H1 (cell line): ENCODE measurements around the gene TMCC1. TPM values are rescaled to one million over a fixed set of nuclear protein-coding genes. Genes with fewer than 3 reads are reported as not detected.
A peak's percentile ranks its signal among the peaks of the same experiment; 100 is the strongest.

Source experiments
- CTCF ChIA-PET: fragments of 300-600 bp; sonication (Branson Sonifier 250); formaldehyde crosslinking; loops from one replicate; lab custom pipeline; 2021; ENCODE audit not compliant: partially characterized antibody; lab: Charles Lee
- POLR2A ChIA-PET: fragments of 300-600 bp; sonication (Branson Sonifier 250); formaldehyde crosslinking; loops from one replicate; lab custom pipeline; 2021; ENCODE audit warnings: inconsistent platforms; ENCODE audit not compliant: partially characterized antibody; lab: Charles Lee
- DNase-seq, 2 experiments: peaks; one replicate each; pipeline versions ENCODE4 v3.0.0 to v3.0.0-alpha.2; 2010 to 2022; ENCODE audit warnings: low spot score in 2 of 2, low read depth in 1 of 2, mixed read lengths in 1 of 2
- FAIRE-seq: peaks from 2 replicates; lab custom pipeline; 2011; peaks lifted over from hg19 to GRCh38; lab: Jason Lieb, UNC
- H2AFZ ChIP-seq: 2 replicates; pipeline ENCODE4 v1.8.1; 2012; ENCODE audit warnings: low read length, inconsistent platforms
- H2AK5ac ChIP-seq: 2 replicates; pipeline ENCODE4 v1.6.1; 2013; ENCODE audit warnings: low read depth, low read length
- H2BK120ac ChIP-seq: replicated peaks from 2 replicates; pipeline ENCODE3; 2013; ENCODE audit warnings: low read depth, low read length, inconsistent platforms
- H2BK12ac ChIP-seq: 2 replicates; pipeline ENCODE4 v1.6.1; 2013; ENCODE audit warnings: low read depth, low read length
- H2BK15ac ChIP-seq: 2 replicates; pipeline ENCODE4 v1.6.1; 2013; ENCODE audit warnings: low read length
- H2BK20ac ChIP-seq: 2 replicates; pipeline ENCODE4 v1.6.1; 2013; ENCODE audit warnings: low read length
- H2BK5ac ChIP-seq: 2 replicates; pipeline ENCODE4 v1.6.1; 2013; ENCODE audit warnings: low read depth, low read length
- H3K14ac ChIP-seq: 2 replicates; pipeline ENCODE4 v1.6.1; 2013; ENCODE audit warnings: inconsistent platforms; ENCODE audit not compliant: insufficient read length
- H3K18ac ChIP-seq: 2 replicates; pipeline ENCODE4 v1.6.1; 2013; ENCODE audit warnings: low read length; ENCODE audit errors: extremely low read depth
- H3K23ac ChIP-seq: 2 replicates; pipeline ENCODE4 v1.6.1; 2013; ENCODE audit warnings: inconsistent platforms; ENCODE audit not compliant: insufficient read length
- H3K23me2 ChIP-seq: 2 replicates; pipeline ENCODE4 v1.6.1; 2013; ENCODE audit warnings: low read depth, low read length
- H3K27ac ChIP-seq: 2 replicates; pipeline ENCODE4 v1.6.1; 2011; ENCODE audit warnings: low read depth, low read length, inconsistent platforms
- H3K27me3 ChIP-seq, 4 experiments: replicated peaks in 1 of 4; 1 replicate in 1 of 4; 2 replicates in 3 of 4; pipeline versions ENCODE4 v1.6.1 to v1.8.1; 2011 to 2013; ENCODE audit warnings: low read length in 3 of 4, mild to moderate bottlenecking in 3 of 4, inconsistent platforms in 2 of 4, mixed read lengths in 2 of 4, moderate library complexity in 1 of 4; ENCODE audit not compliant: control insufficient read depth in 3 of 4, insufficient read depth in 3 of 4; ENCODE audit errors: extremely low read depth in 1 of 4
- H3K36me3 ChIP-seq, 4 experiments: 2 replicates each; pipeline versions ENCODE4 v1.6.1 to v1.8.1; 2011 to 2013; ENCODE audit warnings: mild to moderate bottlenecking in 4 of 4, low read length in 3 of 4, moderate library complexity in 2 of 4, control low read depth in 1 of 4, inconsistent platforms in 1 of 4; ENCODE audit not compliant: insufficient read depth in 4 of 4, control insufficient read depth in 2 of 4
- H3K4ac ChIP-seq: replicated peaks from 2 replicates; pipeline ENCODE3; 2013; ENCODE audit warnings: low read length, low read depth, mixed read lengths, inconsistent platforms; ENCODE audit not compliant: insufficient read length
- H3K4me1 ChIP-seq, 4 experiments: replicated peaks in 1 of 4; 1 replicate in 1 of 4; 2 replicates in 3 of 4; pipeline versions ENCODE4 v1.6.1 to v1.8.1; 2011 to 2013; ENCODE audit warnings: low read length in 3 of 4, inconsistent platforms in 2 of 4, mixed read lengths in 1 of 4; ENCODE audit not compliant: insufficient read depth in 4 of 4, control insufficient read depth in 3 of 4
- H3K4me2 ChIP-seq, 2 experiments: 2 replicates each; pipeline versions ENCODE4 v1.6.1 to v1.8.1; 2011 to 2013; ENCODE audit warnings: low read depth in 2 of 2, low read length in 2 of 2, control low read depth in 1 of 2, inconsistent platforms in 1 of 2, mild to moderate bottlenecking in 1 of 2; ENCODE audit not compliant: insufficient read depth in 1 of 2
- H3K4me3 ChIP-seq, 4 experiments: fragments of 200-600, 300-600 bp in 1 of 4; sonication (generic), shearing (Covaris generic), sonication (Bioruptor Twin) in 1 of 4; 2 replicates each; pipeline versions ENCODE4 v1.5.1 to v1.8.1; 2011 to 2016; ENCODE audit warnings: low read length in 4 of 4, low read depth in 3 of 4, control low read depth in 2 of 4, inconsistent platforms in 2 of 4, mild to moderate bottlenecking in 2 of 4, mixed read lengths in 1 of 4, moderate library complexity in 1 of 4; ENCODE audit not compliant: insufficient read depth in 2 of 4; ENCODE audit errors: extremely low read depth in 1 of 4
- H3K56ac ChIP-seq: replicated peaks from 2 replicates; pipeline ENCODE3; 2013; ENCODE audit warnings: low read depth, mild to moderate bottlenecking, mixed read lengths, low read length, inconsistent platforms; ENCODE audit not compliant: insufficient read length
- H3K79me1 ChIP-seq: 2 replicates; pipeline ENCODE4 v1.6.1; 2013; ENCODE audit warnings: low read depth, low read length, control low read depth
- H3K79me2 ChIP-seq, 2 experiments: 2 replicates each; pipeline versions ENCODE4 v1.6.1 to v1.8.1; 2012 to 2013; ENCODE audit warnings: low read length in 2 of 2, mild to moderate bottlenecking in 2 of 2, inconsistent platforms in 1 of 2; ENCODE audit not compliant: insufficient read depth in 2 of 2, control insufficient read depth in 1 of 2
- H3K9ac ChIP-seq, 4 experiments: replicated peaks in 1 of 4; 1 replicate in 1 of 4; 2 replicates in 3 of 4; pipeline versions ENCODE4 v1.6.1 to v1.8.1; 2011 to 2013; ENCODE audit warnings: low read depth in 3 of 4, low read length in 3 of 4, control low read depth in 2 of 4, mild to moderate bottlenecking in 2 of 4, moderate library complexity in 2 of 4, inconsistent platforms in 1 of 4; ENCODE audit errors: extremely low read depth in 1 of 4
- H3K9me3 ChIP-seq, 2 experiments: 2 replicates each; pipeline versions ENCODE4 v1.6.1 to v1.8.1; 2012 to 2013; ENCODE audit warnings: mild to moderate bottlenecking in 2 of 2, moderate library complexity in 2 of 2, control low read depth in 1 of 2, inconsistent platforms in 1 of 2, low read depth in 1 of 2, low read length in 1 of 2, mixed read lengths in 1 of 2; ENCODE audit not compliant: insufficient read depth in 2 of 2
- H4K20me1 ChIP-seq, 2 experiments: replicated peaks in 1 of 2; 2 replicates each; pipeline versions ENCODE3 to v1.8.1; 2011 to 2013; ENCODE audit warnings: inconsistent platforms in 2 of 2, low read length in 2 of 2, mild to moderate bottlenecking in 1 of 2; ENCODE audit not compliant: insufficient read depth in 2 of 2, control insufficient read depth in 1 of 2
- H4K5ac ChIP-seq: 2 replicates; pipeline ENCODE4 v1.6.1; 2013; ENCODE audit warnings: low read length, low read depth, mixed read lengths, inconsistent platforms; ENCODE audit not compliant: insufficient read length
- H4K8ac ChIP-seq: 2 replicates; pipeline ENCODE4 v1.8.0; 2013; ENCODE audit warnings: mild to moderate bottlenecking, moderate library complexity, low read length, inconsistent platforms; ENCODE audit not compliant: insufficient read depth; ENCODE audit errors: extremely low read depth
- H4K91ac ChIP-seq: replicated peaks from 2 replicates; pipeline ENCODE3; 2013; ENCODE audit warnings: low read length, mixed read lengths, inconsistent platforms; ENCODE audit not compliant: insufficient read length
- CREB1 ChIP-seq: IDR thresholded peaks from 2 replicates; pipeline ENCODE4 v1.6.1; 2012; ENCODE audit warnings: inconsistent platforms
- E2F6 ChIP-seq: IDR thresholded peaks from 2 replicates; pipeline ENCODE4 v1.6.1; 2012; ENCODE audit warnings: inconsistent platforms
- GABPA ChIP-seq: IDR thresholded peaks from 2 replicates; pipeline ENCODE4 v1.6.1; 2011; ENCODE audit warnings: mild to moderate bottlenecking, low read length, moderate library complexity, borderline replicate concordance; ENCODE audit not compliant: insufficient read depth
- JUN ChIP-seq: IDR thresholded peaks from 2 replicates; pipeline ENCODE4 v1.6.1; 2011; ENCODE audit warnings: low read depth, mild to moderate bottlenecking, improper control_type of control experiment, low read length
- MAFK ChIP-seq: IDR thresholded peaks from 2 replicates; pipeline ENCODE4 v1.6.1; 2012; ENCODE audit warnings: low read depth, mild to moderate bottlenecking, improper control_type of control experiment, low read length
- RXRA ChIP-seq: IDR thresholded peaks from 2 replicates; pipeline ENCODE4 v1.6.1; 2011; ENCODE audit warnings: low read depth, mild to moderate bottlenecking, low read length, moderate library complexity; ENCODE audit not compliant: insufficient read depth
- SIRT6 ChIP-seq: IDR thresholded peaks from one replicate; pipeline ENCODE4 v1.7.1; 2012; ENCODE audit warnings: low read length, inconsistent platforms
- SUZ12 ChIP-seq: fragments of 200-600 bp; sonication (generic); IDR thresholded peaks from 2 replicates; pipeline ENCODE4 v1.6.1; 2012; ENCODE audit warnings: mild to moderate bottlenecking, inconsistent platforms, low read length, moderate library complexity, mixed read lengths
- TAF1 ChIP-seq: IDR thresholded peaks from 2 replicates; pipeline ENCODE4 v1.6.1; 2011; ENCODE audit warnings: mild to moderate bottlenecking, low read depth, low read length
- WGBS, 2 experiments: shearing (Covaris generic) in 1 of 2; methylation state at CpG; one replicate each; pipeline versions ENCODE4 v1.1.6 to v1.1.7; 2013 to 2015; ENCODE audit warnings: low lambda C conversion rate in 2 of 2, mixed read lengths in 2 of 2, inconsistent platforms in 1 of 2, low coverage in 1 of 2, missing lambda C conversion rate in 1 of 2; ENCODE audit not compliant: insufficient replicate concordance in 2 of 2, insufficient coverage in 1 of 2, insufficient read length in 1 of 2; ENCODE audit errors: extremely low coverage in 1 of 2, missing lambda C conversion rate in 1 of 2; 5-methylcytosine and 5-hydroxymethylcytosine counted together
- polyA plus RNA-seq, 7 experiments: library from polyadenylated mRNA; depleted of rRNA in 3 of 7; stranded (reverse) in 5 of 7; unstranded in 2 of 7; fragments of >200 nt in 5 of 7; fragments of 200-250 nt in 2 of 7; gene quantifications; 1 replicate in 5 of 7; 2 replicates in 1 of 7; 4 replicates in 1 of 7; pipeline versions ENCODE4 v1.2.1 to v1.2.3, GENCODE V29; 2011 to 2013; ENCODE audit warnings: missing spikeins in 2 of 7, mixed read lengths in 2 of 7
- total RNA-seq: library from RNA; stranded (reverse); fragmentation: NEBNext Ultra II Directional; extraction: Animal tissue kit (Norgen Biotek cat#: 25700); gene quantifications from 2 replicates; pipeline ENCODE4 v1.2.1, GENCODE V29; 2021

The TMCC1 gene
- total and polyA plus RNA-seq, 2 of the 8 experiments (the other 6 are each of a cell fraction or from before 2014, with no cell fraction given), result 10.4 to 27.1 TPM

- Histone ChIP-seq H4K20me1 (peaks cover 1 to 6% of the 10 kb centered on the region in 2 experiments), H3K14ac (no peak overlapping the region), H3K18ac (no peak overlapping the region), H2AFZ (no peak overlapping the region), H2BK20ac (no peak overlapping the region), H3K4me2 (peak overlapping the region in 1 of 2 experiments; percentile 32; a peak in 2 of 4 replicates), H3K4ac (no peak overlapping the region), H3K9ac (no peak overlapping the region), H3K56ac (no peak overlapping the region), H3K79me1 (peaks cover 2% of the 10 kb centered on the region; the same call in 1 of the 2 replicates), H3K23me2 (peaks cover 10% of the 10 kb centered on the region), H3K36me3 (no peaks in the 10 kb centered on the region), H3K4me1 (peaks cover 0 to 4% (median 2%) of the 10 kb centered on the region in 4 experiments; a peak in 3 of 7 replicates), H3K23ac (no peak overlapping the region), H3K27ac (no peak overlapping the region), H2BK15ac (no peak overlapping the region), H2BK12ac (no peak overlapping the region), H4K8ac (no peak overlapping the region), H3K4me3 (no peak overlapping the region), H3K79me2 (peaks cover 0 to 54% of the 10 kb centered on the region in 2 experiments; a peak in 3 of 4 replicates), H2BK5ac (no peak overlapping the region), H4K91ac (no peak overlapping the region), H4K5ac (no peak overlapping the region), H3K27me3 (no peaks in the 10 kb centered on the region), H3K9me3 (no peaks in the 10 kb centered on the region), H2AK5ac (no peak overlapping the region), H2BK120ac (no peak overlapping the region)
- DNase-seq (no peak), FAIRE-seq (no peak)
- TF ChIP-seq E2F6 (no peak), JUN (no peak), SIRT6 (no peak), GABPA (no peak), RXRA (no peak), SUZ12 (no peak), CREB1 (no peak), MAFK (no peak), TAF1 (no peak)
- ChIA-PET POLR2A (no interaction called here), CTCF (interaction anchor here (0.6 to 1.1 kb wide), 2 partner anchors 18 to 265 kb away, joined by 3 read pairs; no protein-coding TSS in a partner anchor)
- WGBS, 2 experiments, result 87% methylated on average over 2 of the region's 2 CpGs; no CpG with 5 or more reads in 1 of the 2 experiments
Measured at GRCh38 chr3:129890891-129891290, 2.6 kb downstream of the TMCC1 start.
